Stimulated activated naive CD8-positive, alpha-beta T cell treated with anti-CD3 and anti-CD28 coated beads, Interleukin-15, Interleukin-2, amounts not matched to agents 100 ng/mL and 50 ng/mL, for 24 hours (primary cell): ENCODE data around the gene REEP2.
"Not testable (repeated sequence)": the region's sequence is repeated elsewhere in the genome, so short reads cannot be mapped to it uniquely, and the experiment has no call there.

ENCODE experiments used
- H3K27ac Mint-ChIP-seq: one replicate; pipeline ENCODE4 v1.8.0; 2021; ENCODE audit warnings: mild to moderate bottlenecking, mixed read lengths
- H3K27me3 Mint-ChIP-seq: one replicate; pipeline ENCODE4 v1.8.0; 2021; ENCODE audit warnings: mixed read lengths
- H3K36me3 Mint-ChIP-seq: one replicate; pipeline ENCODE4 v1.8.0; 2021; ENCODE audit warnings: low read depth, mixed read lengths
- H3K4me1 Mint-ChIP-seq: one replicate; pipeline ENCODE4 v1.8.0; 2021; ENCODE audit warnings: low read depth, mixed read lengths
- H3K4me3 Mint-ChIP-seq: one replicate; pipeline ENCODE4 v1.8.0; 2021; ENCODE audit warnings: mild to moderate bottlenecking, mixed read lengths
- H3K9me3 Mint-ChIP-seq: one replicate; pipeline ENCODE4 v1.8.0; 2021; ENCODE audit warnings: mixed read lengths

The REEP2 gene

GRCh38 chr5:138438724-138439476 lies at the start of gene REEP2:
Gene REEP2, plus strand, starts transcription at chr5:138439057. Its CDS starts 152 bp downstream, at chr5:138439209.
- Mint-ChIP-seq H3K9me3 (no peaks in the 10 kb centered on the region), H3K27me3 (peaks cover 5% of the 10 kb centered on the region), H3K4me1 (peaks cover 18% of the 10 kb centered on the region), H3K4me3 (peak within 1 kb of the TSS; percentile 72), H3K27ac (no peak within 1 kb of the TSS), H3K36me3 (peaks cover 23% of the 10 kb centered on the region)

GRCh38 chr5:138389332-138389731 lies 49.5 kb upstream of the REEP2 start:
- no peak overlapping the region for H3K4me3 Mint-ChIP-seq

GRCh38 chr5:138389911-138390310 lies 48.9 kb upstream of the REEP2 start:
- not testable (repeated sequence) for H3K4me1 Mint-ChIP-seq, H3K27me3 Mint-ChIP-seq, H3K9me3 Mint-ChIP-seq, H3K27ac Mint-ChIP-seq, H3K4me3 Mint-ChIP-seq
- peaks cover 54% of the 10 kb centered on the region for H3K36me3 Mint-ChIP-seq

More at GRCh38 chr5:138389332-138389731, 49.5 kb upstream of the REEP2 start:
- H3K36me3 Mint-ChIP-seq: peaks cover 48% of the 10 kb centered on the region
- no peaks in the 10 kb centered on the region for H3K9me3 Mint-ChIP-seq
- H3K27me3 Mint-ChIP-seq: no peaks in the 10 kb centered on the region
- no peak overlapping the region for H3K27ac Mint-ChIP-seq
- H3K4me1 Mint-ChIP-seq: no peaks in the 10 kb centered on the region

GRCh38 chr5:138391859-138392386 lies 46.9 kb upstream of the REEP2 start:
- Mint-ChIP-seq H3K36me3 (peaks cover 49% of the 10 kb centered on the region), H3K27me3 (no peaks in the 10 kb centered on the region)

GRCh38 chr5:138402640-138403039 lies 36.2 kb upstream of the REEP2 start:
- Mint-ChIP-seq H3K4me3 (no peak overlapping the region), H3K27me3 (no peaks in the 10 kb centered on the region), H3K27ac (peak overlapping the region; percentile 18), H3K4me1 (peaks cover 9% of the 10 kb centered on the region), H3K9me3 (no peaks in the 10 kb centered on the region), H3K36me3 (peaks cover 61% of the 10 kb centered on the region)

More at GRCh38 chr5:138391859-138392386, 46.9 kb upstream of the REEP2 start:
- Mint-ChIP-seq H3K4me3 (no peak overlapping the region), H3K9me3 (no peaks in the 10 kb centered on the region), H3K4me1 (no peaks in the 10 kb centered on the region), H3K27ac (no peak overlapping the region)

GRCh38 chr5:138408023-138408422 lies 30.8 kb upstream of the REEP2 start:
- H3K36me3 Mint-ChIP-seq: peaks cover 55% of the 10 kb centered on the region
- H3K4me1 Mint-ChIP-seq: peaks cover 5% of the 10 kb centered on the region
- H3K4me3 Mint-ChIP-seq: no peak overlapping the region
- no peaks in the 10 kb centered on the region for H3K9me3 Mint-ChIP-seq
- H3K27me3 Mint-ChIP-seq: no peaks in the 10 kb centered on the region
- H3K27ac Mint-ChIP-seq: no peak overlapping the region

GRCh38 chr5:138410996-138411640 lies 27.7 kb upstream of the REEP2 start:
- H3K27me3 Mint-ChIP-seq, H3K27ac Mint-ChIP-seq, H3K4me3 Mint-ChIP-seq, H3K9me3 Mint-ChIP-seq, H3K4me1 Mint-ChIP-seq: not testable (repeated sequence)
- H3K36me3 Mint-ChIP-seq: peaks cover 64% of the 10 kb centered on the region

GRCh38 chr5:138418444-138418843 lies 20.4 kb upstream of the REEP2 start:
- H3K27me3 Mint-ChIP-seq: no peaks in the 10 kb centered on the region
- H3K9me3 Mint-ChIP-seq: no peaks in the 10 kb centered on the region
- no peak overlapping the region for H3K4me3 Mint-ChIP-seq
- H3K36me3 Mint-ChIP-seq: peaks cover 79% of the 10 kb centered on the region
- H3K27ac Mint-ChIP-seq: no peak overlapping the region
- no peaks in the 10 kb centered on the region for H3K4me1 Mint-ChIP-seq

GRCh38 chr5:138425079-138425478 lies 13.8 kb upstream of the REEP2 start:
- Mint-ChIP-seq H3K4me1 (no peaks in the 10 kb centered on the region), H3K4me3 (no peak overlapping the region), H3K27me3 (no peaks in the 10 kb centered on the region), H3K36me3 (peaks cover 73% of the 10 kb centered on the region), H3K9me3 (no peaks in the 10 kb centered on the region), H3K27ac (no peak overlapping the region)

GRCh38 chr5:138435943-138436342 lies 2.9 kb upstream of the REEP2 start:
- peaks cover 38% of the 10 kb centered on the region for H3K36me3 Mint-ChIP-seq
- H3K27ac Mint-ChIP-seq: no peak overlapping the region
- peaks cover 5% of the 10 kb centered on the region for H3K27me3 Mint-ChIP-seq
- H3K9me3 Mint-ChIP-seq: no peaks in the 10 kb centered on the region
- no peak overlapping the region for H3K4me3 Mint-ChIP-seq
- peaks cover 18% of the 10 kb centered on the region for H3K4me1 Mint-ChIP-seq

- H3K4me3 Mint-ChIP-seq: peak overlapping the region; percentile 72
- peaks cover 18% of the 10 kb centered on the region for H3K4me1 Mint-ChIP-seq
- no peaks in the 10 kb centered on the region for H3K9me3 Mint-ChIP-seq
- peaks cover 5% of the 10 kb centered on the region for H3K27me3 Mint-ChIP-seq
- H3K27ac Mint-ChIP-seq: no peak overlapping the region
- H3K36me3 Mint-ChIP-seq: peaks cover 23% of the 10 kb centered on the region
Measured at GRCh38 chr5:138438003-138438723, 694 bp upstream of the REEP2 start.

- Mint-ChIP-seq H3K36me3 (peaks cover 19% of the 10 kb centered on the region), H3K27ac (no peak overlapping the region), H3K27me3 (peaks cover 5% of the 10 kb centered on the region), H3K4me1 (peaks cover 18% of the 10 kb centered on the region), H3K9me3 (no peaks in the 10 kb centered on the region), H3K4me3 (peak overlapping the region; percentile 69)
Measured at GRCh38 chr5:138439477-138440158, 761 bp downstream of the REEP2 start.

- Mint-ChIP-seq H3K9me3 (no peaks in the 10 kb centered on the region), H3K36me3 (peaks cover 12% of the 10 kb centered on the region), H3K27ac (no peak overlapping the region), H3K27me3 (peaks cover 5% of the 10 kb centered on the region), H3K4me3 (peak overlapping the region; percentile 47), H3K4me1 (peaks cover 18% of the 10 kb centered on the region)
Measured at GRCh38 chr5:138440159-138441073, 1.6 kb downstream of the REEP2 start.

- Mint-ChIP-seq H3K9me3 (no peaks in the 10 kb centered on the region), H3K27me3 (peaks cover 5% of the 10 kb centered on the region), H3K36me3 (peaks cover 4% of the 10 kb centered on the region), H3K4me1 (peaks cover 18% of the 10 kb centered on the region), H3K27ac (no peak overlapping the region), H3K4me3 (no peak overlapping the region)
Measured at GRCh38 chr5:138441221-138441620, 2.4 kb downstream of the REEP2 start.
